Stomach (tissue), 9 donors: Measurements from ENCODE around the gene CST7. TPM values are rescaled to one million over a fixed set of nuclear protein-coding genes. Genes with fewer than 3 reads are reported as not detected.

Experiments
- DNase-seq, 2 donors: peaks; one replicate each; pipeline versions ENCODE4 v3.0.0 to v3.0.0-alpha.2; 2013 to 2019
- H3K27ac ChIP-seq, 5 donors: fragments of 200-600 bp in 4 of 5; sonication (generic) in 4 of 5; one replicate each; pipeline ENCODE4 v1.5.1; 2013 to 2019; ENCODE audit warnings: mild to moderate bottlenecking in 1 of 5, moderate library complexity in 1 of 5
- H3K27me3 ChIP-seq, 3 donors: fragments of 200-600 bp; sonication (generic); one replicate each; pipeline ENCODE4 v1.5.1; 2017 to 2019; ENCODE audit warnings: mixed run types in 1 of 3
- H3K36me3 ChIP-seq, 4 donors: fragments of 200-600 bp; sonication (generic); 1 replicate in 3 of 4; 2 replicates in 1 of 4; pipeline ENCODE4 v1.5.1; 2016 to 2019
- H3K4me1 ChIP-seq, 4 donors: fragments of 200-600 bp; sonication (generic); one replicate each; pipeline ENCODE4 v1.5.1; 2016 to 2019
- H3K4me3 ChIP-seq, 4 donors: fragments of 200-600 bp; sonication (generic) in 3 of 4; one replicate each; pipeline ENCODE4 v1.5.1; 2016 to 2019; ENCODE audit warnings: mild to moderate bottlenecking in 1 of 4
- H3K9me3 ChIP-seq, 4 donors: fragments of 200-600 bp; sonication (generic); one replicate each; pipeline ENCODE4 v1.5.1; 2016 to 2019
- CTCF ChIP-seq, 7 experiments: fragments of 450-650 bp in 4 of 7; fragments of 200-600 bp in 3 of 7; sonication (generic) in 3 of 7; IDR thresholded peaks; one replicate each; pipeline ENCODE4 v1.5.1; 2016 to 2019; ENCODE audit warnings: antibody characterized with exemption in 7 of 7, control low read depth in 2 of 7, mild to moderate bottlenecking in 1 of 7
- EP300 ChIP-seq: sonication (generic); formaldehyde crosslinking; IDR thresholded peaks from one replicate; pipeline ENCODE4 v1.6.1; 2017; ENCODE audit warnings: antibody characterized with exemption
- POLR2A ChIP-seq, 4 donors: fragments of 450-650 bp; IDR thresholded peaks; one replicate each; pipeline ENCODE4 v1.6.1; 2016; ENCODE audit warnings: antibody characterized with exemption in 4 of 4, control low read depth in 2 of 4, mild to moderate bottlenecking in 1 of 4, moderate library complexity in 1 of 4
- POLR2AphosphoS5 ChIP-seq, 3 donors: sonication (generic); formaldehyde crosslinking; IDR thresholded peaks; one replicate each; pipeline ENCODE4 v1.6.1; 2016; ENCODE audit warnings: antibody characterized with exemption in 3 of 3
- WGBS, 5 donors: extraction: QIAGEN DNeasy Blood & Tissue Kit in 3 of 5; methylation state at CpG; one replicate each; pipeline versions ENCODE4 v1.1.5 to v1.1.7; 2013 to 2018; 5-methylcytosine and 5-hydroxymethylcytosine counted together
- intact Hi-C: fragments of 100-400 bp; cut with DNase I; formaldehyde crosslinking; loops from one replicate; pipeline ENCODE4 v1.15.1; 2023; ENCODE audit warnings: low total_unique reads
- polyA plus RNA-seq, 3 donors: library from polyadenylated mRNA; stranded (reverse); fragments of 200-250 nt; gene quantifications; one replicate each; pipeline ENCODE4 v1.2.3, GENCODE V29; 2013
- total RNA-seq, 5 donors: library from RNA; depleted of rRNA; stranded (reverse); fragments of >200 nt; gene quantifications; one replicate each; pipeline versions ENCODE4 v1.1.0 to v1.2.3, GENCODE V29; 2014 to 2016
- donor health status: healthy with polysubstance abuse.
- donor health status: Bipolar disorder and iron deficiency.
- donor health status: healthy.

CST7 gene
- total and polyA plus RNA-seq, 8 donors = 0.87 to 8.3 (median 2.5) TPM; not detected in 1

- Histone ChIP-seq H3K9me3 (peaks cover 0 to 17% (median 5%) of the 10 kb centered on the region in 4 donors), H3K4me3 (no peak overlapping the region), H3K36me3 (peaks cover 27 to 90% (median 74%) of the 10 kb centered on the region in 4 donors), H3K4me1 (peaks cover 0 to 12% (median 0%) of the 10 kb centered on the region in 4 donors), H3K27me3 (no peaks in the 10 kb centered on the region), H3K27ac (no peak overlapping the region)
- intact Hi-C loops = no loop called here
- DNase-seq = no peak
- 83 to 97% (median 93%) methylated on average over 1 of the region's 1 CpG for WGBS, 5 donors
- no peak for TF ChIP-seq EP300
- no peak for TF ChIP-seq CTCF (IDR thresholded peaks at IDR 0.05)
- no peak for TF ChIP-seq POLR2A (IDR thresholded peaks at IDR 0.05)
- TF ChIP-seq POLR2AphosphoS5 (IDR thresholded peaks at IDR 0.05) = no peak
These were observed 28.3 kb downstream of the CST7 start for GRCh38 chr20:24977336-24977735.

GRCh38 chr20:24977797-24978196 is 28.7 kb downstream of the CST7 start:
- peaks cover 0 to 17% (median 5%) of the 10 kb centered on the region in 4 donors for H3K9me3 ChIP-seq
- no peak overlapping the region for H3K4me3 ChIP-seq
- DNase-seq = no peak
- peaks cover 0 to 12% (median 0%) of the 10 kb centered on the region in 4 donors for H3K4me1 ChIP-seq
- no peak for TF ChIP-seq POLR2AphosphoS5 (IDR thresholded peaks at IDR 0.05)
- no peak for TF ChIP-seq POLR2A (IDR thresholded peaks at IDR 0.05)
- TF ChIP-seq CTCF (IDR thresholded peaks at IDR 0.05) = no peak
- TF ChIP-seq EP300 = no peak
- WGBS, 5 donors = 82 to 95% (median 84%) methylated on average over 3 of the region's 3 CpGs
- intact Hi-C loops = no loop called here
- H3K36me3 ChIP-seq = peaks cover 27 to 89% (median 74%) of the 10 kb centered on the region in 4 donors
- H3K27ac ChIP-seq = no peak overlapping the region
- H3K27me3 ChIP-seq = no peaks in the 10 kb centered on the region

- 84 to 92% (median 87%) methylated on average over 8 of the region's 8 CpGs for WGBS, 5 donors
- Histone ChIP-seq H3K9me3 (peaks cover 0 to 17% (median 5%) of the 10 kb centered on the region in 4 donors), H3K36me3 (peaks cover 27 to 89% (median 72%) of the 10 kb centered on the region in 4 donors), H3K4me3 (no peak overlapping the region), H3K27me3 (no peaks in the 10 kb centered on the region), H3K27ac (no peak overlapping the region), H3K4me1 (peaks cover 0 to 12% (median 0%) of the 10 kb centered on the region in 4 donors)
- intact Hi-C loops = no loop called here
- no peak for DNase-seq
- TF ChIP-seq POLR2AphosphoS5 (IDR thresholded peaks at IDR 0.05) (no peak), CTCF (IDR thresholded peaks at IDR 0.05) (no peak), EP300 (no peak), POLR2A (IDR thresholded peaks at IDR 0.05) (no peak)
These were observed 29.4 kb downstream of the CST7 start for GRCh38 chr20:24978513-24978912.

GRCh38 chr20:24979036-24979960 is 30.2 kb downstream of the CST7 start:
- H3K36me3 ChIP-seq = peaks cover 27 to 87% (median 71%) of the 10 kb centered on the region in 4 donors
- TF ChIP-seq EP300 = no peak
- TF ChIP-seq CTCF (IDR thresholded peaks at IDR 0.05) = no peak
- TF ChIP-seq POLR2AphosphoS5 (IDR thresholded peaks at IDR 0.05) = no peak
- no peak for TF ChIP-seq POLR2A (IDR thresholded peaks at IDR 0.05)
- H3K4me1 ChIP-seq = peaks cover 0 to 19% (median 0%) of the 10 kb centered on the region in 4 donors
- DNase-seq = no peak
- no peak overlapping the region for H3K4me3 ChIP-seq
- H3K9me3 ChIP-seq = peaks cover 0 to 17% (median 5%) of the 10 kb centered on the region in 4 donors
- intact Hi-C loops = no loop called here
- H3K27me3 ChIP-seq = no peaks in the 10 kb centered on the region
- WGBS, 5 donors = 93 to 97% (median 96%) methylated on average over 12 to 15 of the region's 15 CpGs
- peak overlapping the region in 1 of 5 donors; percentile 30 for H3K27ac ChIP-seq
